ENCODE measurements around the gene C1orf116. TPM values are rescaled to one million over a fixed set of nuclear protein-coding genes. Genes with fewer than 3 reads are reported as not detected.

The C1orf116 gene
- total and polyA plus RNA-seq, 2 experiments from 2014 or later = 0.21 to 0.29 TPM

DNA sequence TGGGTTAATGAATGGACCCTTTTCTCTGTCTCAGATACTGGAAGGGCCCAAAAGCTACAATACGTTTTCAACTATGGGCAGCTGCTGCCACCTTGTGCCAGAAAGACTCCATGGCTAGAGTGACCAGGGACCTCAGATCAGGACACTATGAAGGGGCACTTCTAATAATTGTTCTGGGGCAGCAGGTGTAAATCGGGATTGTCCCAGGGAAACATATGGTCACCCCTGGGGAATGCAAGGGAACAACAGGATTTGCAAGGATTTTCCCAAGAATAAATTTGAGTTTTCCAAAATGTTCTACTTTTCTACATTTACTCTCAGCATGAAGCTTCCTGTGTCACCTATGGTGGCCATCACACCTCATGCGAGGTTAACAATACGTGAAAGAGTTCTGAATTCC is 50.3 kb downstream of the C1orf116 start:
- Histone ChIP-seq H3K27me3 (peaks cover 14% of the 10 kb centered on the region), H3K4me1 (ENCODE audit: low read depth) (no peaks in the 10 kb centered on the region)
- TF ChIP-seq, protein P1, sequence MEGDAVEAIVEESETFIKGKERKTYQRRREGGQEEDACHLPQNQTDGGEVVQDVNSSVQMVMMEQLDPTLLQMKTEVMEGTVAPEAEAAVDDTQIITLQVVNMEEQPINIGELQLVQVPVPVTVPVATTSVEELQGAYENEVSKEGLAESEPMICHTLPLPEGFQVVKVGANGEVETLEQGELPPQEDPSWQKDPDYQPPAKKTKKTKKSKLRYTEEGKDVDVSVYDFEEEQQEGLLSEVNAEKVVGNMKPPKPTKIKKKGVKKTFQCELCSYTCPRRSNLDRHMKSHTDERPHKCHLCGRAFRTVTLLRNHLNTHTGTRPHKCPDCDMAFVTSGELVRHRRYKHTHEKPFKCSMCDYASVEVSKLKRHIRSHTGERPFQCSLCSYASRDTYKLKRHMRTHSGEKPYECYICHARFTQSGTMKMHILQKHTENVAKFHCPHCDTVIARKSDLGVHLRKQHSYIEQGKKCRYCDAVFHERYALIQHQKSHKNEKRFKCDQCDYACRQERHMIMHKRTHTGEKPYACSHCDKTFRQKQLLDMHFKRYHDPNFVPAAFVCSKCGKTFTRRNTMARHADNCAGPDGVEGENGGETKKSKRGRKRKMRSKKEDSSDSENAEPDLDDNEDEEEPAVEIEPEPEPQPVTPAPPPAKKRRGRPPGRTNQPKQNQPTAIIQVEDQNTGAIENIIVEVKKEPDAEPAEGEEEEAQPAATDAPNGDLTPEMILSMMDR (IDR thresholded peaks at IDR 0.05; ENCODE audit: low read depth, low read length) = peak; percentile 76

DNA sequence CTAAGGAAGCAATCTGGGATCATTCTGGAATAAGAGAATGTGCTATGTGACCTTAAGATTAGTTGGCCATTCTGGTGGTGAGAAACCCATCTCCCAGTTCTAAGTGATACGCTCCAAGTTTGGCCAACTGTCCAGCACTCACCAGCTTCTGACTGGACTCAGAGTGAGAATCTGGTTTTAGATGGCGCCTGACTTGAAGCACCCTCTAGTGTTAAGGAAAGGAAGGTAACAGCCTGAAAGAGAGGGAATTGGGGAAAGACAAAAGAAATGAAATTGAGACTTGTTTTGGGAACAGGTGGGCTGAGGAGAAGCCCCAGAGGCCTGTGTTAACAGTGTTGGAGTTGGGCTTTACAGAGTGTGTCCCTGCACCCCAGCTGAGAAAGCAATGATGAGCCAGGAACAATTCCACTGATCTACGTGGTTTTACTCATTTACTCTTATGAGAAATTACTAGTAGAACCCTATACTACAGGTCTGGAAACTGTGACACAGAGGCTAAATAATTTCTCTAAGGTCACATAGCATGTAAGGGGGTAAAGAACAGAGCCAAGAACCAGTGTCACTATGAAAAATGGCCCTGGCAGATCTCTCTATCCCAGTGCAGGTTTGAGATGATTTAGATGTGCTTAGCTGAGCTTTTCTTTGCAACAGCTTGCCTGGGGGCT is 53.0 kb downstream of the C1orf116 start:
- H3K36me3 ChIP-seq = no peaks in the 10 kb centered on the region

More for the DNA sequence above, 50.3 kb downstream of the C1orf116 start:
- H3K27ac ChIP-seq = no peak overlapping the region
- H3K4me3 ChIP-seq = no peak overlapping the region
- H3K36me3 ChIP-seq = no peaks in the 10 kb centered on the region
- DNase-seq (ENCODE audit: low read depth in 1 of 2, low spot score in 1 of 2) = peak; percentile 62 to 72
- no peaks in the 10 kb centered on the region for H3K9me3 ChIP-seq (ENCODE audit: low read depth)

DNA sequence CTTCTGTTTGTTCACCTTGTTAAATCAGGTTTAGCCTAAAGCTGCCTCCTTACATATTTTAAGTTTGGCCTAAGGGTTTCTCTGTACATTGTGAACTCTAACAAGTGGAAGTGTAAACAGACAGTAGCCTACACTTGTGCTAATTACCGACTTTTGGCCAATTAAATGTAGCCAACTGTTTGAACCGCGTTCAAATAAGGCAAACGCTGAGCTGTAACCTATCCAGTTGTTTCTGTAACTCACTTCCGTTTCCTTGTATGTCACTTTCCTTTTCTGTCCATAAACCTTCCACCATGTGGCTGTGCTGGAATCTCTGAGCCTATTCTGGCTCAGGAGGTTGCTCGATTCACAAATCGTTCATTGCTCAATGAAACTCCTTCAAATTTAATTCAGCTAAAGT is 54.3 kb downstream of the C1orf116 start:
- no peaks in the 10 kb centered on the region for H3K27me3 ChIP-seq
- H3K4me3 ChIP-seq = no peak overlapping the region
- no peak for DNase-seq (ENCODE audit: low read depth in 1 of 2, low spot score in 1 of 2)
- no peaks in the 10 kb centered on the region for H3K9me3 ChIP-seq (ENCODE audit: low read depth)
- H3K4me1 ChIP-seq (ENCODE audit: low read depth) = no peaks in the 10 kb centered on the region
- TF ChIP-seq, protein P1 (IDR thresholded peaks at IDR 0.05; ENCODE audit: low read depth, low read length) = no peak
- H3K36me3 ChIP-seq = no peaks in the 10 kb centered on the region
- H3K27ac ChIP-seq = no peak overlapping the region

More for the DNA sequence above, 53.0 kb downstream of the C1orf116 start:
- no peaks in the 10 kb centered on the region for H3K9me3 ChIP-seq (ENCODE audit: low read depth)
- H3K4me3 ChIP-seq = no peak overlapping the region
- no peak overlapping the region for H3K27ac ChIP-seq
- H3K27me3 ChIP-seq = no peaks in the 10 kb centered on the region
- peak; percentile 33 to 54 for DNase-seq (ENCODE audit: low read depth in 1 of 2, low spot score in 1 of 2)
- H3K4me1 ChIP-seq (ENCODE audit: low read depth) = no peaks in the 10 kb centered on the region
- TF ChIP-seq, protein P1 (IDR thresholded peaks at IDR 0.05; ENCODE audit: low read depth, low read length) = peak; percentile 72

DNA sequence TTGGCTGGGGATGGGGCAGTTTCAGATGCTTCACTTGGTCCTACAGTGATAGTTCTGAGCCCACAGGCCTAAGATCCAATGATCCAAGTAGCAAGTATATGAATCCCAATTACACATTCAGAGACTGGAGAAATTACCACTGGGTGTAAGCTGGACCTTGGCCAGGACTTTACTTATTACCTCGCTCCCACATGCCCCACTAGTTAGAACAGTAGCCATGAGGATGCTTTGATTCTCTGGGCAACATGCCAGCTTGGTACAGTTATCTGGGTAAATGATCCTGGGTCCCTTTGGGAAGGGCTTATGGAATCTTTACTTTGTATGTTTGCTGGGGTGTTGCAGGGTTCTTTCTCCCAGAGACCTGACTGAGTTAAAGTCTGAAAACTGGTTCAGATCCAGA is 57.2 kb downstream of the C1orf116 start:
- H3K27me3 ChIP-seq = peaks cover 13% of the 10 kb centered on the region
- TF ChIP-seq, protein P1 (IDR thresholded peaks at IDR 0.05; ENCODE audit: low read depth, low read length) = no peak
- DNase-seq (ENCODE audit: low read depth in 1 of 2, low spot score in 1 of 2) = no peak
- H3K9me3 ChIP-seq (ENCODE audit: low read depth) = no peaks in the 10 kb centered on the region
- no peaks in the 10 kb centered on the region for H3K36me3 ChIP-seq
- H3K4me3 ChIP-seq = no peak overlapping the region
- no peaks in the 10 kb centered on the region for H3K4me1 ChIP-seq (ENCODE audit: low read depth)
- no peak overlapping the region for H3K27ac ChIP-seq

DNA sequence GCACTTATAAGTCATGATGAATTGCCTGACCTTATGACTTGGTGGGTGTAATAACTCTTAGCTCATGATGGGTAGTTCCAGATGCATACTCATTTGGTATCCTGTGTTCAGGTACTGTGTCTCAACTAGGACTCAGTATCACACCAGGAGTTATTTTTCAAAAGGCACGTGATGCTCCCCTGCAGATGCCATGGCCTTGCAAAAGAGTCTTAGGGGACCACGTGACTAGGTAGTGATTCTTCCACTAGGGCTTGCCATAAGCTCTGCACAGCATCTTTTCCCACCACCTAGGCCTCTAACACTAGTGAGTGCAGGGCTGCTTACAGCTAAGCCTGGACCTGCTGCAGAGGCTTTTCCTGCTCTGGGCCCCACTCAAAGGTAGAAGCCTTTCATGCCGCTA is 58.4 kb downstream of the C1orf116 start:
- Histone ChIP-seq H3K9me3 (ENCODE audit: low read depth) (no peaks in the 10 kb centered on the region), H3K36me3 (no peaks in the 10 kb centered on the region), H3K4me1 (ENCODE audit: low read depth) (no peaks in the 10 kb centered on the region), H3K4me3 (no peak overlapping the region), H3K27me3 (peaks cover 13% of the 10 kb centered on the region), H3K27ac (no peak overlapping the region)
- DNase-seq (ENCODE audit: low read depth in 1 of 2, low spot score in 1 of 2) = no peak
- TF ChIP-seq, protein P1 (IDR thresholded peaks at IDR 0.05; ENCODE audit: low read depth, low read length) = no peak

All from cardiac muscle cell (in vitro differentiated cells and primary cell).